ENCODE data around the gene BUD13.

The BUD13 gene

DNA sequence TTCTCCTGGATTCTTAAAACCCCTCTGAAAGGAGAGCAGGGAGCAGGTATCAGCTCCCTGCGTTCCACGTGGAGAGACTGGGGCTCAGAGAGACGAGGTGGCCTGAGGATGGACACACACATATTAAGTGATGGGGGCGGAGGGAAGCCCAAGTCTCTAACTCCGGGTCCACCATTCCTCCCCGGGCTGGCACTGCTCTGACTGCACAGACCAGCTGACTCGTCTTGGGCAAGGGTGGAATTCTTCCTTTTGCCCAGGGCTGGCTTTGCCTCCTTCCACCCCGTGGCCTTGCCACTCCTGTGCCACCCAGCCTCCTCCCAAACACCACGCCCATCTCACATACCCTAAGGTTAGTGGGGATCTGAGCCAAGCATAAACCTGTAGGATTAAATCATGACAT, 65.0 kb downstream of the BUD13 start:
- in situ Hi-C loops (cut with HindIII; ENCODE audit: low sequenced_read_pairs): no loop called here
- TF ChIP-seq CTCF (IDR thresholded peaks at IDR 0.05; ENCODE audit: low read depth, low read length, missing control alignments): no peak
- no peak overlapping the region for H3K4me3 ChIP-seq (ENCODE audit: low read depth, low read length)
- no peak for DNase-seq (ENCODE audit: low read depth)

DNA sequence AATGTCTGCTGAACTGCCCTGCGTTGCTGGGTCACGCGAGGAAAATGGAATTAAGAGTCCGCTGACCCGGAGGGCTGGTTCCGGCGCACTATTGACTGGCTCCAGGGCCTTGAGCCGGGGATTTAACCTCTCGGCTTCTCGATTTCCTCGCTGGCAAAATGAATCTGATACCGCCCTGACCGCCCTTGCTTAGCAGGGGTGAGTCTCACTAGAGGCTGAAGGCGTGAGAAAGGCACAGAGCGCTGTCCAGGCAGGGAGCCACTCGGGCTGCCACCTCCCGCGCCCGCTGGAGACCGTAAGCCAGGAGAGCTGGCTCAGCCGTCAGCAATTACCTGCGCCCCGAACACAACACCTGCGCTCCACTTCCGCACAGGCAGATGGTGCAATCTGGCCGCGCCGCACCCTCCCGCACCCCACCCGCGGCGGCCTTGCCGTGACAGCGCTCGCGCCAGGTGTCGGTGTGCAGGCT, 65.6 kb downstream of the BUD13 start:
- DNase-seq (ENCODE audit: low read depth): no peak
- in situ Hi-C loops (cut with HindIII; ENCODE audit: low sequenced_read_pairs): no loop called here
- no peak for TF ChIP-seq CTCF (IDR thresholded peaks at IDR 0.05; ENCODE audit: low read depth, low read length, missing control alignments)
- H3K4me3 ChIP-seq (ENCODE audit: low read depth, low read length): no peak overlapping the region

DNA sequence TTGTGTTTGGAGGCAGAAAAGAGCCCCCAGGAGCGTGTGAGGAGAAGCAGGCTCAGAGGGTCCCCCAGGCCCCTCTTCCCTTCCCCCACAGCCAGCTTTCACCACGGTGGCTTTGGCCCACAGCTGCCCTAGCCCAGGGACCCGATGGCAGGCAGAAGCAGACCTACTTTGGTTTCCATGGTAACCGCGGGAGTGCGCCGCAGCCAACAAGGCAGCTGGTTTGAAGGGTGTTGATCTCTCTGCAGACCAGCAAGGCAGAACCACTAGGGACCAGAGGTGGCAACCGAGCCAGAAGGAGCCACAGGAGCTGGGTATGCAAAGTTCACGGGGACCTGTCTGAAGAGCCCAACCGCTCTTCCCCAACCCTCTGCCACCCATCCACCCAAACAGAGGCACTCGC, 69.4 kb downstream of the BUD13 start:
- in situ Hi-C loops (cut with HindIII; ENCODE audit: low sequenced_read_pairs): no loop called here
- no peak for TF ChIP-seq CTCF (IDR thresholded peaks at IDR 0.05; ENCODE audit: low read depth, low read length, missing control alignments)
- H3K4me3 ChIP-seq (ENCODE audit: low read depth, low read length): no peak overlapping the region
- no peak for DNase-seq (ENCODE audit: low read depth)

DNA sequence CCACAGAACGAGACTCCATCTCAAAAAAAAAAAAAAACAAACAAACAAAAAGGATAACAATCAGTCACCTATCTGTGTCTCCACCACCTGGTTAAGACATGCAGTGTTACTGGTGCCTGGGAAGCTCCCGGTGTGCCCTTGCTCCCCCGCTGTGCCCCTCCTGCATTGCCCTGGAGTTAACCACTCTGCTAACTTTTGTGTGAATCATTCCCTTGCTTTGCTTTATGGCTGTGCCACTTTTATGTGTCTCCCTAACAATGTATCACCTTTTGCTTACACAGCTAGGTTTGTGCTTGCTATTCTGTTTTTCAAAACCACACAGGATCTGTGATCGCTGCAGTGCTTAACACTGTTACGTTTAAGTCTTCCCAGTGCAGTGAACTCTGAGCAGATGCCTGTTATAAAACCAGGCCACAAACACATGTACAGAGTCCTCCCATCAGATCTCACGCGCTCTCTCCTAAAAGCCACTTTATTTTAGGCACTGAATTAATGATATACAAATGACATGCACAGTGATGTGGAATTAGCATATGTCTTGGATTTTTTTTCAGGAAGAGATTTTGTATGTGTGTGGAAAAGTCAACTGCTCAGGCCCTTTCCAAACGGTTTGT, 69.9 kb downstream of the BUD13 start:
- in situ Hi-C loops (cut with HindIII; ENCODE audit: low sequenced_read_pairs): no loop called here
- TF ChIP-seq CTCF (IDR thresholded peaks at IDR 0.05; ENCODE audit: low read depth, low read length, missing control alignments): no peak
- no peak overlapping the region for H3K4me3 ChIP-seq (ENCODE audit: low read depth, low read length)
- no peak for DNase-seq (ENCODE audit: low read depth)

DNA sequence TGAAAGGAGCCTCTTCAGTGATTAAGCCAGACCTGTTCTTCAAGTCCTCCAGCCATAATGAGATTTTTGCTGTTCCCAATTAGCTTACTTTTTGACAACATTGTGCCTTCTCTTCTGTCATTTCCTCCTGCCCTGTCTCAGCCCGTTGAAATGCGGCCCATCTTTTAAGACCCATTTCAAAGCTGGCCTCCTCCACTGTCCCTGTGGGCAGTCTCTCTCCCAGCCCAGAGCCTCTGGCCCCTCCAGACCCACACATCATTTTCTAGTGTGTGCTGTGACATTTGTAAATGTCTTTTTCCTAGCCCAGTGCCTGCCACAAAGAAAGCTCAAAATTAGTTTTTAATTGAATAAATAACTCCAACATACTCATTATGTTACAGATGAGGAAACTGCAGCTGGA, 70.9 kb downstream of the BUD13 start:
- no peak overlapping the region for H3K4me3 ChIP-seq (ENCODE audit: low read depth, low read length)
- no peak for DNase-seq (ENCODE audit: low read depth)
- TF ChIP-seq CTCF (IDR thresholded peaks at IDR 0.05; ENCODE audit: low read depth, low read length, missing control alignments): no peak
- in situ Hi-C loops (cut with HindIII; ENCODE audit: low sequenced_read_pairs): no loop called here

- TF ChIP-seq CTCF (IDR thresholded peaks at IDR 0.05; ENCODE audit: low read depth, low read length, missing control alignments): no peak
- no peak for DNase-seq (ENCODE audit: low read depth)
- no peak overlapping the region for H3K4me3 ChIP-seq (ENCODE audit: low read depth, low read length)
- in situ Hi-C loops (cut with HindIII; ENCODE audit: low sequenced_read_pairs): no loop called here
Measured at GRCh38 chr11:116701297-116701801, 71.4 kb downstream of the BUD13 start.

All from astrocyte of the cerebellum (primary cell).